GM23248 (cell line): ENCODE measurements around the gene FGF1.

Source experiments
- EZH2 ChIP-seq: fragments of 200-600 bp; sonication (generic); IDR thresholded peaks from 2 replicates; pipeline ENCODE4 v1.6.1; 2018; ENCODE audit warnings: antibody characterized with exemption, mild to moderate bottlenecking; ENCODE audit not compliant: insufficient read depth, poor library complexity, severe bottlenecking
- EZH2phosphoT487 ChIP-seq: fragments of 200-600 bp; sonication (generic); IDR thresholded peaks from 2 replicates; pipeline ENCODE4 v1.6.1; 2018; ENCODE audit warnings: antibody characterized with exemption, moderate library complexity, mild to moderate bottlenecking, low read depth; ENCODE audit not compliant: insufficient read depth

- TF ChIP-seq EZH2 = no peak
- TF ChIP-seq EZH2phosphoT487 = no peak
Measured at GRCh38 chr5:142617416-142618129, 68.3 kb downstream of the FGF1 start.
